Coronary artery (tissue), 2 donors: ENCODE results near the gene HMGXB3.

Source experiments
- DNase-seq: peaks from one replicate; pipeline ENCODE4 v3.0.0-alpha.2; 2017; ENCODE audit warnings: low spot score
- H3K27ac ChIP-seq, 2 donors: fragments of 200-600 bp; sonication (generic); one replicate each; pipeline ENCODE4 v1.5.1; 2016 to 2019
- H3K4me3 ChIP-seq: fragments of 200-600 bp; sonication (generic); 2 replicates; pipeline ENCODE4 v1.5.1; 2016; ENCODE audit warnings: mild to moderate bottlenecking, moderate library complexity
- TF ChIP-seq, protein P1 (sequence below): fragments of 200-600 bp; sonication (generic); IDR thresholded peaks from one replicate; pipeline ENCODE4 v1.5.1; 2019; ENCODE audit warnings: antibody characterized with exemption

HMGXB3 gene

DNA sequence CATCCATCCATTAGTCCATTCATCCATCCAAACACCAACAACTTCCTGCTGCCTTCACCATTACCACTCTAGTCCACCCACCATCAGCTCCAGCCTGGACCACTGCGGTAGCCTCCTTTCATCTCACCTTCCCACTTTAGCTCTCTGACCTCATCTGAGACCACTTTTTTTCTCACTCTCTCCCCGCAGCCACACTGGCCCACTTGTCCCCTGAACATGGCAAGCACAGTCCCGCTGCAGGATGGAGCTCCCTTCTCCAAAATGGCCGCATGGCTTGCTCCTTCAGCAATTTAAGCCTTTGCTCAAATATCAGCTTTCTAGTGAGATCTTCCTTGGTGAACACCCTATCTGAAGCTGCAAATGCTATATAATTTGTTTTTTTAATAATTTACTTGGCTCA is 74.7 kb downstream of the HMGXB3 start:
- no peak overlapping the region for H3K27ac ChIP-seq
- no peak overlapping the region for H3K4me3 ChIP-seq
- TF ChIP-seq, protein P1, sequence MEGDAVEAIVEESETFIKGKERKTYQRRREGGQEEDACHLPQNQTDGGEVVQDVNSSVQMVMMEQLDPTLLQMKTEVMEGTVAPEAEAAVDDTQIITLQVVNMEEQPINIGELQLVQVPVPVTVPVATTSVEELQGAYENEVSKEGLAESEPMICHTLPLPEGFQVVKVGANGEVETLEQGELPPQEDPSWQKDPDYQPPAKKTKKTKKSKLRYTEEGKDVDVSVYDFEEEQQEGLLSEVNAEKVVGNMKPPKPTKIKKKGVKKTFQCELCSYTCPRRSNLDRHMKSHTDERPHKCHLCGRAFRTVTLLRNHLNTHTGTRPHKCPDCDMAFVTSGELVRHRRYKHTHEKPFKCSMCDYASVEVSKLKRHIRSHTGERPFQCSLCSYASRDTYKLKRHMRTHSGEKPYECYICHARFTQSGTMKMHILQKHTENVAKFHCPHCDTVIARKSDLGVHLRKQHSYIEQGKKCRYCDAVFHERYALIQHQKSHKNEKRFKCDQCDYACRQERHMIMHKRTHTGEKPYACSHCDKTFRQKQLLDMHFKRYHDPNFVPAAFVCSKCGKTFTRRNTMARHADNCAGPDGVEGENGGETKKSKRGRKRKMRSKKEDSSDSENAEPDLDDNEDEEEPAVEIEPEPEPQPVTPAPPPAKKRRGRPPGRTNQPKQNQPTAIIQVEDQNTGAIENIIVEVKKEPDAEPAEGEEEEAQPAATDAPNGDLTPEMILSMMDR = no peak
- DNase-seq = no peak

DNA sequence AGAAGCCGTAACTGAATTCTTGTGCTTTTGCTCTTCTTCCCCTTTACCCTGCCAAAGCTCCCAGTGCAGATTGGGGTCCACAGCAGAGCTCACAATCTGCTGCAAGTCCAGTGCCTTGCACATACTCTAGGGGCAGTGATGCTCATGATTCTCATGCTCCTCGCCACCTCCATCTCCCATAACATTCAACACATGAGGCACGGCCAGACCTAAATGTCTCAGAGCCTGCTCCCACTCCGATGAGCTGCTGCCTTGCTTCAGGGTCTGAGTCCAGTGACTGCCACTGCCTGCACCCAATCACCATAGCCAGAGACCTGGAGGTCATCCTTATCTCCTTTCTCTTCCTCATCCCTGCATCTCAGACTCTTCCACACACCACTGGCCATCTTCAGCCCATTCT is 75.3 kb downstream of the HMGXB3 start:
- H3K27ac ChIP-seq = no peak overlapping the region
- no peak overlapping the region for H3K4me3 ChIP-seq
- TF ChIP-seq, protein P1 = no peak
- DNase-seq = peak; percentile 47

DNA sequence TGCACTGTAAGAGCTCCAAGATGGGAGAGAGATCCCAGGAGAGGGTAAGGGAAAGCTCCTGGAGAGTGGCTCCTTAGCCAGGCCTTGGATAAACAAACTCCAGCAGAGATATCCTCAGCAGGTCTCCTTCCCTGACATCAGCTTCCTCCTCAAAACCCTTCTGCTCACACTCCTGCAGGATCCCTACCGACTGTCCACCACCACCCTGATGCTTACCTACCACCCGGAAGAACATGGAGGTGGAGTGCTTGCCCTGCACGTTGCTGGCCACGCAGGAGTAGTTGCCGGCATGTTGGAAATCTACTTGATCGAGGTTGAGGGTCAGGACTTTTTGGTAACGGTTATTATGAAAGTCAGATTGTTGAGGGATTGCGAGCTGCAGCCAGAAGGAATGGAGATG is 76.5 kb downstream of the HMGXB3 start:
- H3K4me3 ChIP-seq = no peak overlapping the region
- H3K27ac ChIP-seq = no peak overlapping the region
- DNase-seq = peak; percentile 43
- TF ChIP-seq, protein P1 = no peak

DNA sequence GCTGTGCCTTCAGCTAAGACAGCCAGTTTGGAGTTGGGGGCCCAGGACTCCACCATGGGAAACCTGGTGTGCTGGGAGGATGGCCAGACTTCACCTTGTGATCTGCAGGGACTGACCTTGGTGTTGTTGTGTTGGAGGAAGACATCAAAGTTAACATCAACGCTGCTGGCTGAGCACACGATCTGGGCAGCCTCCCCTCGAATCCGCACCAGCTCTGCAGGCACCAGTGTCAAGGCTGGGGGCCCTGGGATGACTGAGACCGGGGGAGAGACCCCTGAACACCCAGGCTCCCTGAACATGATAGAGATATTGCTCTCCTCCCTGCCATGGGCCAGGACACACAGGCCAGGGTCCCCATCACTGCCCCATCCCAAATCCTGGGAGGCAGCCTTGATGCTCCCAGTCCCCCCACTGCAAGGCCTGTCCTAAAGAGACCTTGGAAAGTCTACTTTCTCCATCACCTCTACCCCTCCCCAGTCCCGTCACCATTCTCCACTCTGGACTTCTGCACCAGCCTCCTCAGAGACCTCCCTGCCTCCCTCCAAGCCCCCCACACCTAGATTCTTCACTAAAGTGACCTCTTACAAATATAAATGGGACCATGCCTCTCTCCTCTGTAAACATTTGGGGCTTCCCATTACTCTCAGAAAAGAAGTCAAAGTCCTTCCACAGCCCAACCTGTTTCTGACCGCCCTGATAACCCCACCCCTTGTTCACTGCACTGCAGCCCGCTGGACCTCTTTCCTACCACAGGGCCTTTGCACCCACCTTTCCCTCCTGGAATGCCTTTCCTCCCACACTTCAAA is 77.7 kb downstream of the HMGXB3 start:
- TF ChIP-seq, protein P1 = no peak
- Histone ChIP-seq H3K4me3 (no peak overlapping the region), H3K27ac (no peak overlapping the region)
- peak; percentile 36 for DNase-seq

DNA sequence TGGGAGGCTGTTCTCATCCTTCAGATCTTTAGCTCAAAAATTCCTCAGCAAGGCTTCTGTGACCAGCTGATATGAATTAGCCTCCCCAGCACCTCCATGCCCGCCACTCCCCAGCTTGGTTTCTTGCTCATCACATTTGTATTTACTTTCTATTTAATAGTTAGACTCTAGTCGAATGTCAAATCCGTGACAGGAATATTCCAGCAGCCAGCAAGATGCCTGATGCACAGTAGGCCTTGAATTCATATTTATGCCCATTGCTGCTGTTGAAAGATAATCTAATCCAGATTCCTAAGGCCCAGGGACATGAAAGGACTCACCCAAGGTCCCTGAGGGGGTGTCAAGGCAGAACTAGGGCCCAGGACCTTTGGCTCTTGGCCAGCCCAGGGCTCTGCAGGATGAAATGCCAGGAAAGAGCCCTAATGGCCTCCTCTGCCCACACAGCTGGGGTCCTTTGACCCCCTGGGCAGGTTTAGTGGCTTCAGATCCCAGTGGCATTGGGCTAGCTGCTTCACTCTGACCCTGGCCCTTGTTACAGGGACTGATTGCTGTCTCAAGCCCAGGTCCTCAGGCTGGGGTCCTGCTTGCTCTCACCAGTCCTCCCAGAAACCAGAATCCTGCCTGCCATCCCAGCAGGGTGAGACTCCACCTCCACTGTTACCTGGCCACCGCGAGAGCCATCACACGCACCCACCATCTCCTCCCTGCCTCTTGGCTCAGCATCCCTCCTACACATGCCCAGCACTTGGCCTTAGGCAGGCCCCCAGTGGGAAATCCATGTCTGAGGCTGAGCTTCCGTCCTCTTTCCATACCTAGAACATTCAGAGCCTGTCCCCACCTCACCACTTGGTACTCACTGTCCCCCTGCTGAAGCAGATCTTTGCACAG is 78.5 kb downstream of the HMGXB3 start:
- TF ChIP-seq, protein P1 = no peak
- DNase-seq = peak; percentile 65
- Histone ChIP-seq H3K4me3 (no peak overlapping the region), H3K27ac (no peak overlapping the region)

DNA sequence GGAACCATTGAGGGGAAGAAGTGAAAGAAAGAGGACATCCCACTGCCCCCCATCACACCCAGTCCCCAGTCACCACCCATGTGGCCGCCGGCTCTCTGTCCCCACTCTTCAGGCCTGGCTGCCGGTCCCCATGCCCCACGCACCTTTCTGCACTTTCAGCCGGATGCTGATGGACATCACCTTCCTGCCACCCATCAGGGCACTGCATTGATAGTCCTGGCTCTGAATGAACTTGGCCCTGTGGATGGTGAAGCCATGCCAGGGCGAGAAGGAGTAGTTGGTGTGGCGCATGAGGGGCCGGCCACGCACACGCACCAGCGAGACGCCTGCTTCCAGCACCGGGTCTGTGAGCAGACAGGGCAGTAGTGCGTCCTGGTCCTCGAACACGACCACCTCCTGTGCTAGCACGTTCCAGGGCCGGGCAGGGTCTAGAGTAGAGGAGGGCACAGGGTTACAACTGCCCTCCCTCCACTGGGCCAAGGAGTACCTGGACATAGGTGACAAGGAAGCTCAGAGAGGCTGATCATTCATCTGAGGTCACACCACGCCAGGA is 79.4 kb downstream of the HMGXB3 start:
- peak; percentile 50 for DNase-seq
- TF ChIP-seq, protein P1 = no peak
- Histone ChIP-seq H3K27ac (no peak overlapping the region), H3K4me3 (no peak overlapping the region)
